ENCODE measurements around the gene HHAT. TPM values are rescaled to one million over a fixed set of nuclear protein-coding genes. Genes with fewer than 3 reads are reported as not detected.

HHAT gene
- total RNA-seq, 1 donor from 2014 or later, result 1.0 TPM

GRCh38 chr1:210359255-210359654, 30.6 kb downstream of the HHAT start:
- DNase-seq (ENCODE audit: low read depth in 2 of 2), result no peak

DNA sequence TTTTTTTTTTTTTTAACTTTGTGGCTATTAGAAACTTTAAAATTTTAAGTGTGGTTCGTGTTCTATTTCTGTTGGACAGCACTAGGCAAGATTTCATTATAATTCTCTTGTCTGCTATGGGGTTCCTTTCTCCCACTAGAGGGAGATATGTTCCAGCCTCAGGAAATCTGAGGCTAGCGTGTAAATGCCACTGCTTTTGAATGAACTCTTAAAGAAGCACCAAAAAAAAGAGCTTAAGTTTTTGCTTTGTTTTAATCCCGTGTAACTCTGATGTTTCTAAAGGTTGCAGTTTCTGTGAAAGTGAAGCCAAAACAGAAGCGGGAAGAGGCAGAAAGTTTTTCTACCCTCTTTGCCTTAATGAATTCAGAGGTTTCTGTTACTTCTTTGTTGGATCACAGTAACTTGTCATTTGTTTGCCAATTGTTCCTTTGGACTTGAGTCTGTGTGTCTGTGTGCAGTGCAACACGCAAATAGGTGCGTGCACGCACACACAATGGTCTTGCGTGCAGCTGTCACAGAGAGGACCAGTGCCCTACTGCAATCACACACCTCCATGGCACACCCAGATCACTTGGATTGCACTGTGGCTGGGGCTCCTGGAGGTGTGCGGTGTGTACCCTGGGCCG, 32.3 kb downstream of the HHAT start:
- peak in 1 of 2 donors; percentile 24 for DNase-seq (ENCODE audit: low read depth in 2 of 2)

GRCh38 chr1:210361665-210362064, 33.0 kb downstream of the HHAT start:
- no peak for DNase-seq (ENCODE audit: low read depth in 2 of 2)

GRCh38 chr1:210362526-210362925, 33.8 kb downstream of the HHAT start:
- no peak for DNase-seq (ENCODE audit: low read depth in 2 of 2)

- no peak for DNase-seq (ENCODE audit: low read depth in 2 of 2)
These were observed 34.4 kb downstream of the HHAT start for GRCh38 chr1:210363119-210363518.

DNA sequence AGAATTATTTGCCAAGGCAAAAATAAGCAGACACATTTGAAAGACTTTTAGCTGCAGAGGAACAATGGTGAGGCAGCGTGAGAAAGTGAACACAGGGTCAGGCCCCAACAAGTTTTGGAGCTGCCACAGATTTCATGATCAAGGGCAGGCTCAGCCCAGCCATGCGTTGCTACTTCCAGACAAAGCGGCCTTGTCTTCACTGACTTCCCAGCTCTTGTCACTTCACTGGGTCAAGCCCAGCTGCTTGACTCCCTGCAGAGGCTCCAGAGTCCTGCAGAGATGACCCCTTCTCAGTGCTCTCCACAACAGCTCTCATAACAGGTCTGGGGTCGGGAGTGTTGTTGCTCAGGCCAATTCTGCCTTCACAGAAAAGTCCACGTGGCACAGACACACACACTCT, 35.8 kb downstream of the HHAT start:
- no peak for DNase-seq (ENCODE audit: low read depth in 2 of 2)

DNA sequence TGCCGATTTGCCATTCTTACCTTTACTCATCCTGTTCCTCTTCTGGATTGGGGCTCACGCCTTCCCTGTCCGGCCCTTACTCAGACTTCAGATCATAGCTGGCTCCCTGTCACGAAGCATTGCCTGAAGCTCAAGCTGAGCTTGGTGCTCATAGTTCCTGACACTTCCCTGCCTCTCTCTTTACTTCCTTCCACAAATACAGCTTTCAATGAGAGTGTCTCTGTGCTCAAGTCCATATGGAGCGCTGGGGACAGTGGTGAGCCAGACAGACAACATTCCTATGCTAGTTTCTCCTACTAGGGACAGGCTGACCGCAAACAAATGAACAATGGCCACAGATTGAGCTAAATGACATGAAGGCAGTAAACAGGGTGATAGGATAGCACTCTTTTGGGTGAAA, 38.1 kb downstream of the HHAT start:
- no peak for DNase-seq (ENCODE audit: low read depth in 2 of 2)

DNA sequence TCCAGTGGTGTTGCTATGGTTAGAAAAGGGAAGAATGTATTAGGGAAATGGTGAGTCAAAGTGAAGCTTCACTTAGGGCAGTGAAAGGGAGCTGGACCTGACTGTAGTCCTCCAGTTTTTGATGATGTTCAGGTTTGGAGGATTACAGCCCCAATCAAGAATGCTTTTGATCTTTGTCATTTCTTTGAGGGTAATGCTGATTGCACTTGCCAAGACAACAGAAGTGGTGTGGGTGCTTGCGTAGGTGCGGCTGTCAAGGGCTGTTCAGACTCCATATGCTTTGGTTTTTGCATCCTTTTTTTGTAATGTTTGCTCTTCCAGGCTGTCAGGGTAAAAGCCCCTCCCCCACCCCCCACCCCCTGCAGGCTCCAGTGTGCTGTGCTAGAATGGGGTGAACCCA, 38.9 kb downstream of the HHAT start:
- DNase-seq (ENCODE audit: low read depth in 2 of 2), result no peak

GRCh38 chr1:210369425-210369824, 40.7 kb downstream of the HHAT start:
- no peak for DNase-seq (ENCODE audit: low read depth in 2 of 2)

GRCh38 chr1:210371916-210372315, 43.2 kb downstream of the HHAT start:
- no peak for DNase-seq (ENCODE audit: low read depth in 2 of 2)

DNA sequence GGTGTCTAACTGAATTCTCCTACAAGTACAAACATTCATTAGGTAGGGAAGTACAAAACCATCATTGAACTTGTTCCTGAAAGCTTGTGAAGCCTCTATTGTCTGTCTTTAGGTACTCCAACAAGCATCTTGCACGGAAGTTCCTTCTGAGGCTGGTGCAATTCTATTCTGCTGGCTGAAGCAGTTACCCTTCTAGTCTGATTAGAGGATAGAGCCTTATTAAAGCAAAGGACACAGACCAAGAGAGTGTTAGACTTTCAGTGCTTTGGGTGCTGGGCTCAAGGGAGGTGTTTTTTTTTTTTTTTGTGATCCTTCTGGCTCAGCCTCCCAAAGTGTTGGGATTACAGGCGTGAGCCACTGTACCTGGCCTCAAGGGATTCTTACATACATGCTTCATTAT, 43.8 kb downstream of the HHAT start:
- no peak for DNase-seq (ENCODE audit: low read depth in 2 of 2)

DNA sequence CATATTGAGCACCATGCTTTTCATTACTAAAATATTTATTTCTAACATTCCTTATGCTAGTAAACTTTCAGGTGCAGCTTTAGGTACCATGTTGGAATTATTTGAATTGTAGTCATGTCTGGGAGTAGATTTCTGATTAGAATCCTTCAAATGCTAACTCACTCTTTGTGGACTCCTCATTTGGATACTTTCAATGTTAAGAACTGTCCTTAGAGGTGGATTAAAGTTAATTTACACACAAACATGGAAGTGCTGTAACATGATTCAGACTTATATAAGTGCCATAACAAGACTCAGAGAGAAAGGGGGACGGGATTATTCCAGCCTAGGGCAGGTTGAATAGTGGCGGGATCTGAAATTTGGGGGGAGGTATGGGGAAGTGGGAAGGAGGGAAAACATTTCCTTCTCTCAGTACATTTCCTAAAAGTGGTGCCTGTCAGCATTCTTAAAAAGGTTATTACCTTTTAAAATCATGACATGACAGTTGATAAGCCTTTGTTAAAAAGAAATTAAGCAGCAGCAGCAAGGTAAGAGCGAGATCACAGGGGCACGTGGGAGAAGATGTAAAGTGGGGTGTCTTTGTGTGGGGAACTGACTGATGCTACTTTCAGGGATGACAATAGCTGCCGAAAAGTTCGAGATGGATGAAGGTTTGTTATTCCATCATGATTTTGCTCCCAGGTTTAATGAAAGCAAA, 44.4 kb downstream of the HHAT start:
- DNase-seq (ENCODE audit: low read depth in 2 of 2), result no peak

GRCh38 chr1:210373628-210373877, 44.9 kb downstream of the HHAT start:
- DNase-seq (ENCODE audit: low read depth in 2 of 2), result no peak

DNA sequence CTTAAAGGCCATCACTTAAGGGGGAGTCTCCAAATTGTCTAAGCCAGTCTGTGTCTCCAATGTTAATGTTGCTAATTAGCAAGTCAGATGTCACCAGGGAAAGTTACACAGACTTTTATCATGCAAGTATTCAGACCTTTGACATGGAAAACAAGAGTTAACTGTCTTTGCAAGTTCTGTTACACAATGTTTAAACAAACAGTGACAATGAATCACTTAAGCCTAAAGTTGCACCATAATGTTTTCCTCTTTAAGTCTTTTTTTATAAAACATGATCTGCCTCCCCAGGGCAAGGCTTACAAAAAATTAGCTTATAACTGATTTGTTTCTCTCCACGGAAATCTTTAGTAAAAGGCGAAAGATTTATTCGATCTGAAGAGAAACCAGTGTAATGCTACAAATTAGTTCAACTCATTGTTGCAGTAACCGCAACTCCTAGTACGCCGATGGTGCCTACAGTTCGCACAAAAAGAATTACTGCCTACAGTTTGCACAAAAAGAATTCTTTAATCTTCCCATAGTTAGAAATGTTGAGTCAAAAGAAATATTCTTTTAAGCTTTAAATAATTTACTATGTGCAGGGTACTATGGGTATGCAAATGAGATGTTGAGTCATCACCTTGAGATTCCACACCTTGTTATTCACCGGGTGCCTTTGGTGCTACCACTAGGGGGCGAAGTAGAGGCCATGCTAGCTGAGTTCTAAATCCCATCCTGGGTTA, 45.3 kb downstream of the HHAT start:
- DNase-seq (ENCODE audit: low read depth in 2 of 2), result peak in 1 of 2 donors; percentile 60

DNA sequence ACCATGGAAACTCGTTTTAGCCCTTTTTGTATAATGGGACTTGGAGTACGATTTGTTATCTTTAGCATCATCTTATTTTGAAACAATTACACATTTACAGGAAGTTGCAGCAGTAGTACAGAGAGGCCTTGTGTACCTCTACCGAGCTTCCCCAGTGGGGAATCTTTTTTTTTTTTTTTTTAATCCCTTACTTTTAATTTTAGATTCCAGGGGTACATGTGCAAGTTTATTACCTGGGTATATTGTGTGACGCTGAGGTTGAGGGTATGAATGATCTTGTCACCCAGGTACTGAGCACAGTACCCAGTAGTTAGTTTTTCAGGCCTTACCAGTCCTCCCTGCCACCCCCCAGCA, 45.9 kb downstream of the HHAT start:
- no peak for DNase-seq (ENCODE audit: low read depth in 2 of 2)

DNA sequence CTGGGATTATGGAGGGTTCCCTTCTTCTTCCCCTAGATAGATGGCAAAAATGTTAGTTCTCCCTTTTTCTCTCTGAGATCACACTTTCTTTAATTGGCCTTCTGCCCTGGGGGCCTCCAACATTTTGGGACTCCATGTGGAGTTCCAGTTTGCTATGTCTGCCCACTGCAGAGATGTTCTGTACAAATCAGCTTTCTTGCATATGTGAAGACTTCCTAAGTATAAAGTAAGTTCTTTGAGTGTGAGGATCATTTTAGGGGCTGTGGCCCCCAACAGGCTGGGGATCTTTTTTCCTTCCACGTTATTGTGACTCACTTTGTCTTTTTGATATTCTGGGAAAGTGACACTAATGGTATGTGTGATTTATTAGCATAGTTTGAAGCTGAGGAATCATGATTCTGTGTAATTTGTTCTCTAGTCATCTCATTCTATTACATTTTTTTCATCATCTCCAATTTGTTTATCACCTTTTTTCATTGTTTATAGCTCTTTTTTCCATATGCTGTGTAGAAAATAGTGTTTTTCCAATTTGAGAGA, 48.2 kb downstream of the HHAT start:
- no peak for DNase-seq (ENCODE audit: low read depth in 2 of 2)

DNA sequence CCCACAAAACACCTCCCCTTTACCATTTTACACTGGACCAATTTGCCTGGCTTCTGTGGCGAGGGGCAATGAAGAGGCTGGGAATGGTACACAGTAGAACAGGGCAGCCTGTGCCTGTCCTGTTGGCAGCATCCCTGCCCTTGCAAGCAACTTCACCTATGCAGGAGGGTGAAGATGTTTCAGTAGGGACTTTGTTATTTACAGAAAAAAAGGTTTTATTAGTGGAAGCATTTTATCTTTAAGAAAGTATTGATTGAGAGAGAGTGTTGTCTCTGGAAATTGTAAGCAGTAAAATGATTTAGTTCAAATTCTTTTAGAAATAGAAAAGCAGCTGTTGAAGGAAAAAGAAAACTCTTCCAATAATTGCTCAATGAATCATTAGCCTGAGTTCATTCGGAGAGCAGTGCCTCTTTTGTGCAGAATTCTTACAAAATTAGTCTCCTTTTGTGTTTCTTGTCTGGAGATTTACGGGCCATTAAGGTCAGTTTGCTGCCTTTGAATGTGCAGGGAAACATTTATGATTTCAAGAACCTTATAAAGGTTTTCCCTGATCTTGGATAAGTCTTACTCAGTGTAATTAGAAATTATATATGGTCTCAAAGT, 49.1 kb downstream of the HHAT start:
- no peak for DNase-seq (ENCODE audit: low read depth in 2 of 2)

DNA sequence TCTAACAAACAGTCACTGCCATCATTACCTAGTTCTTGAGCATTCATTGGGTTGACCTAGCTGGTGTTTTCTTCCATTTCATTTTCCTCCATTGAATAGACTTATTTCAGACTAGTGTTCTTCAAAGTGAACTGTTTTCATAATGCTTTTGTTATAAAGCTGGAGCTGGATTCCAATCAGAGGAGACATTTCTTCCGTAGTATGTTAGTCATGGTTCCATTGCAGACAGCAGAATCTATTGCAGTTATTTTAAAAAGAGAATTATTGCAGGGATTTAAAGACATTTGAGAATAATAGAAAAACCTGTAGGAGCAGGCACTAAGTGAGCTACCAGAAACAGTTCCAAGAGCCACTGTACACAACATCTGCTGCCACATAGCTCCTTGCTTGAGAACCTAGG, 50.0 kb downstream of the HHAT start:
- DNase-seq (ENCODE audit: low read depth in 2 of 2), result no peak

- DNase-seq (ENCODE audit: low read depth in 2 of 2), result no peak
These were observed 53.2 kb downstream of the HHAT start for GRCh38 chr1:210381934-210382333.

- no peak for DNase-seq (ENCODE audit: low read depth in 2 of 2)
These were observed 55.9 kb downstream of the HHAT start for GRCh38 chr1:210384625-210385024.

DNA sequence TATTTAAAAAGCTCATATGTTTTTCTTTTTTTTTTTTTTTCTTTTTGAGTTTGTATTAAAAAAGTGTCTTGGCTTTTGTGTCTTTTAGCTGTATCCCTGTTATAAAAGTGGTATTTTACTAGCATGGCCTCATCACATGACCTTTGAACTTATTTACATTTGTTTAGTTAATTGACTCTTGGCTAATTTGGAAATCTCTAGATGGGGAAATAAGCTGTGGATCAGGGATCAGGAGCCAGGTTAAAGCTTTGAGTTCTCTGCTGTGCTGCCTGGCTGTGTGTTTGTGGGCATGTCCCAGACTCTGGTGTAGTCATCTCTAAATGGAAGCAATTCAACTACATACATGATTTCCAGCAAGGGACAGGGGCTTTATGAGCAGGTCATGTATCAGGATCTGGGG, 56.5 kb downstream of the HHAT start:
- DNase-seq (ENCODE audit: low read depth in 2 of 2), result no peak

DNA sequence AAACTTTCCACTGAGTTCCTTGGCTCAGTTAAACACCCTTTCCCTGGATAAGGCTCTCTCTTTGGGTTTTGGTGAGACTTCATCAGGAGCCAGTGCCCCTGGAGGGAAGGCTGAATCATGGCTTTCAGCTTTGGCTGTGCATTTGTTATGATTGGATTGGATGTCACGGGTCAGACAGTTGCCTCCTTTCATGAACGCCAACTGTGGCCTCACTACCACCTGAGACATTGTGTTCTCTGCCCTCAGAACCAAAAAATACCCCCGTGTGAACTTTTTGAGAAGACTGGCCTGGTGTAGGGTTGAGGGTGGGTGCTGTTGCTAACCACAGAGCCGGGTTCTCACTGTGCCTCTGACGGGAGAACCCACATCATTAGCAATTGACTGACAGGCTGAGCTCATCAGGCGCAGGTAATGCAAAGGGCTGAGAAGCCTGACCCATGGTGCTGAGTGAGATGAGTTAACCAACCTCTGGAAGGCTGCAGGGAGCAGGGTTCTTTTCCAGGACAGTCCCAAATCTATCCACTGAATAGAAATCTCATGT, 65.6 kb downstream of the HHAT start:
- DNase-seq (ENCODE audit: low read depth in 2 of 2), result no peak

Data from dermis microvascular lymphatic vessel endothelial cell (primary cell).